C4-2B (cell line): ENCODE data around the gene C2orf80.

Experiments
- H3K27ac ChIP-seq: fragments of 450-650 bp; 2 replicates; pipeline ENCODE4 v1.5.1; 2017
- ZFX ChIP-seq: fragments of 450-650 bp; IDR thresholded peaks from 2 replicates; pipeline ENCODE4 v1.6.1; 2017
- TF ChIP-seq, protein P1 (sequence below): fragments of 450-650 bp; conservative IDR thresholded peaks from 2 replicates; pipeline ENCODE4 v1.5.1; 2017; ENCODE audit warnings: mild to moderate bottlenecking

The C2orf80 gene

DNA sequence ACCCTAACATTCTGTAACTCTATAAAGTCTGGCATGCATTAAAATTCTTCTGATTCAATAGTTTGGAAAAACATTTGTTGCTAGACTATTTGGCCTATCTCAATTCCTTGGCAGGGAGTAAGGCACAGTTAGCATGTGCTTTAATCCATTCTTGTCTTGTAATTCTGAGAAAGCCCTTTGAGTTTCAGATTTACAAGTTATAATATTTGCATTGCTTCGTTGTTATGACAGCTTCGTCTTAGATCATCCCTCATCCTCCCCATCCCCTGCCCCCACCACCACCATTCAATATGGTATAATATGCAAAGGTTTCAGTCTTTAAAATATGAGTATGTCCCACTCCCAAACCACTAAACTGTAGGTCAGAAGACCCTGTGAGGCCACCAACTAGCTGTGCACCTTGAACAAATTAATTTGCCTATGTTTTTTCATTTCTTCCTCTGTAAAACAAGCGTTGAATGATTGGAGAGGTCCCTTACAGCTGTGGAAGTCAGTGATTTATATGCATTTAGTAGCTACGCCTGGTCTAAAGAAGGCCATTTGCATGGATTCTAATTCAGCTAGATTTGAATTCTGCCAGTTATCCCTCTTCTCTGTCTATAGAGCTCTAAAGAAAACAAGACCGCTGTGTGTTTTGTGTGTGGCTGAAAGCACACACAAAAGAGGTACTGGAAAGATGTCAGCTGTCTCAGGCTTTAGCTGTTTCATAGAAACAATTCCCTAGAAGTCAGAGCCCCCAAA lies 591 bp downstream of the C2orf80 start:
- no peak for TF ChIP-seq ZFX
- TF ChIP-seq, protein P1, sequence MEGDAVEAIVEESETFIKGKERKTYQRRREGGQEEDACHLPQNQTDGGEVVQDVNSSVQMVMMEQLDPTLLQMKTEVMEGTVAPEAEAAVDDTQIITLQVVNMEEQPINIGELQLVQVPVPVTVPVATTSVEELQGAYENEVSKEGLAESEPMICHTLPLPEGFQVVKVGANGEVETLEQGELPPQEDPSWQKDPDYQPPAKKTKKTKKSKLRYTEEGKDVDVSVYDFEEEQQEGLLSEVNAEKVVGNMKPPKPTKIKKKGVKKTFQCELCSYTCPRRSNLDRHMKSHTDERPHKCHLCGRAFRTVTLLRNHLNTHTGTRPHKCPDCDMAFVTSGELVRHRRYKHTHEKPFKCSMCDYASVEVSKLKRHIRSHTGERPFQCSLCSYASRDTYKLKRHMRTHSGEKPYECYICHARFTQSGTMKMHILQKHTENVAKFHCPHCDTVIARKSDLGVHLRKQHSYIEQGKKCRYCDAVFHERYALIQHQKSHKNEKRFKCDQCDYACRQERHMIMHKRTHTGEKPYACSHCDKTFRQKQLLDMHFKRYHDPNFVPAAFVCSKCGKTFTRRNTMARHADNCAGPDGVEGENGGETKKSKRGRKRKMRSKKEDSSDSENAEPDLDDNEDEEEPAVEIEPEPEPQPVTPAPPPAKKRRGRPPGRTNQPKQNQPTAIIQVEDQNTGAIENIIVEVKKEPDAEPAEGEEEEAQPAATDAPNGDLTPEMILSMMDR = no peak
- H3K27ac ChIP-seq = no peak overlapping the region

- TF ChIP-seq, protein P1 = no peak
- no peak for TF ChIP-seq ZFX
- H3K27ac ChIP-seq = no peak overlapping the region
These were observed 2.9 kb downstream of the C2orf80 start for GRCh38 chr2:208186893-208187292.

- TF ChIP-seq, protein P1 = no peak
- TF ChIP-seq ZFX = no peak
- no peak overlapping the region for H3K27ac ChIP-seq
These were observed 3.4 kb downstream of the C2orf80 start for GRCh38 chr2:208186465-208186864.

DNA sequence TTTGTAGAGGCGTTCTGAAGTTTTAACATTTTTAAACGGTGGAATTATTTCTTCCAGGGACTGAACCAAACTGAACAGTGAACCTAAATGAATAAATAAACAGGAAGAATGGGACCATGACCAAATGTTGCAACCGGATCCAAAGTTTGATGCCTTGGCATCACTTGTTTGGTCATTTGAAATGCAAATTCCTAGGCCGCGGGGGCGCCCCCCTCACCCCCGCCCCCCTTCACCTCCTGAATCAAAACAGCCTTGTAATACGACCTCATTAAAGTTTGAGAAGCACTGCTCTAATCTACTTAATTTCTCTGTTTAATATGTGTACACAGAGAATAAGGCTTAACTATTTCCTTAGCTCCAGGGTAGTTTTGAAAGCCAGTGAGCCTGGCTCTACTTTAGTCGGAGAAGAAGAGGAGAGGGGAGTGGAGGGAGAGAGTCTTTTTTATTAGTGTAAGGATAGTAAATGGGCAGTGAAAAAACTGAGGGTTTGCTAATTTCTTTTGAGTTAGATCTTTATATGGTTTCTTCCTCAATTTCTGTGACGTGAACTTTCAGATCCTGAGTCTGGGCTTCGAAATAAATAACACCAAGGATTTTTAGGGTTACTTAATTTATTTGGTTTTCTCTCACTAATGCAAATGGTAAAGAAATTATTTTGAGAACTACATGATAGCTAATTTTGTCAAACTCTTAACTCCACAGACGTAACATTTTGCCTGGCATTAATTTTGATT lies 5.7 kb downstream of the C2orf80 start:
- H3K27ac ChIP-seq = no peak overlapping the region
- no peak for TF ChIP-seq ZFX
- TF ChIP-seq, protein P1 = no peak

DNA sequence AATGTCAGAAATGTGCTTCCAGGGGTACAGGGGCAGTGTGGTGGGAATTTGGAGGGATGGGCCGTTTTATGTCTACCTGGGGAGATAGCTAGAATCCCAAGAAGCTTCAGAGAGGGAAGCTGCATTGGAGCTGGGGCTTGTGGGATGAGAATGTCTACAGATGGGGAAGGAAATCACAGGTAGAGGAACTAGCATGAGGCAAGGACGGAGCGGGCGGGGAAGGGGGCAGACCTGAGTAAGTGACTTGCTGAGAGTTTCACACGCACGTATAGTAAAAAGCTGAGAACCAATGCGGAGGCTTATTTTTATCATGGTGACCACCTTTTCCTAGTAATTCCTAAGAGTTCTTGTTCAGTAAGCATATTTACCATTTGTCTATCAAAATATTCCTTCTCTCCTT lies 6.3 kb downstream of the C2orf80 start:
- TF ChIP-seq ZFX = no peak
- TF ChIP-seq, protein P1 = no peak
- H3K27ac ChIP-seq = no peak overlapping the region

DNA sequence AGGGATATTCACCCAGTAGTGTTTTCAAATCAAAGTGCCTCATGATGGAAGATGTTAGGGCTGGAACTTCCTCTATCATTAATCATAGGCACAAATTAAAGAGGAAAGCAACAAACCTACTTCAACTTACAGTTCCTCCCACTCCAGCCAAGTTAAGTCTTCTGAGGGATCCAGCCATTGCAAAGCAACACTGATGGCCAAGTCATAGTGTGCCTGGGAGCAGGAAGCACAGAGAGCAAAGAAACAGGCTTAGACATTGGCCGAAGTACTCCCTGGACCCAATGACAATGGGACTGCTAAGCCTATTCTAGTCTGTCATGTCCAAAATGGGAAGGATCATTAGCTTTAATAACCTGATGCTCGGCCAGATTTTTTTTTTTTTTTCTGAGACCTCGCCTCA lies 7.0 kb downstream of the C2orf80 start:
- H3K27ac ChIP-seq = no peak overlapping the region
- TF ChIP-seq, protein P1 = no peak
- TF ChIP-seq ZFX = no peak

DNA sequence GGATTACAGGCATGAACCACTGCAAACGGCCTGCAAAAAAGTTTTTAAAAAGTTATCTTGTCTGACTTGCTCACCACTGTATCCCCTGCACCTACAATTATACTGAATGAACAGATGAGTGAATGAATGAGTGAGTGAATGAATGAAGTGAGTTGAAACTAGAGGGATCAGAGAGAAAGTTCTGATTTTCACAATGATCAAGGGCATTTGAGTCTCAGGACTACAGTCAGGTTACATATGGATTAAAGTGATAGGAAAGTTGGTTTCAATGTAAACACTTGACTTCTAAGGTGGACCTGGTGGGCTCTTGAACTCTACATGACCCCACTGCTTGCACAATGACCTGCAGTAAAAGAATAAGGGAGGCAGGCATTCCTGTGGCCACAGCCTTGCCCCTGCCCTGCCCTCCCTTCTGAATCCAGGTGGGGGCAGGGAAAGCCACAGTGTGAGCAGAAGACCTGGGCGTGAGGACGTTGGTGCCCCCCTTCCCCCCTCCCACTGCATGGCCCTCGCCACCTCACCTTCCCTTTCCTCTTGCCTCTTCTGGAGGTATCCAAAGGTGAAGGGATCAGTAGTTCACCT lies 10.7 kb downstream of the C2orf80 start:
- no peak overlapping the region for H3K27ac ChIP-seq
- TF ChIP-seq, protein P1 = no peak
- TF ChIP-seq ZFX = no peak
